ENCODE measurements around the gene CTNNB1.
A peak's percentile ranks its signal among the peaks of the same experiment; 100 is the strongest.

CTNNB1 gene

DNA sequence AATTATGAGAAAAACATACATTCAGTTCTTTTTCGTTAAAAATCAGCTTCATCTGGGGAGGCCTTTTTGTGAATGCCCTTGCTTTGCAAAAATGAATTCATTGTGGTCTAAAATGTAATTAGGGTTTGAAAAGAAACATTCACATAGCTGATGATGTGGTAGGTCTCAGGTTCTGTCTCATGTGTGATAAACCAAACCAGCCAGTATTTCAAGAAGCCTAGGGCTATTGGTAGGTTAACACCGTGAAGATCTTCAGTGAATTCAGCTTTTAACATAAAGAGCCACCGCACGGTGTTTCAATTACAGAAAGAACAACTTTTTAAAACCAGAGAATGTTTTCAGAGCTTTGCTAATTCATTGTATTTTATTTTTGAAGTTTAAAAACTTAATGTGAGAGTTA lies 41.9 kb downstream of the CTNNB1 start:
- H3K79me1 ChIP-seq (ENCODE audit: low read length), result peaks cover 2% of the 10 kb centered on the region
- no peaks in the 10 kb centered on the region for H3K79me2 ChIP-seq (ENCODE audit: control insufficient read depth, insufficient read depth, low read length, poor library complexity)
- no peak overlapping the region for H3K9ac ChIP-seq (ENCODE audit: low read length)
- peaks cover 8 to 48% of the 10 kb centered on the region in 2 experiments for H3K36me3 ChIP-seq (ENCODE audit: control insufficient read depth in 1 of 2, insufficient read depth in 2 of 2, low read length in 2 of 2)
- H3K27ac ChIP-seq (ENCODE audit: low read depth, low read length), result no peak overlapping the region
- H3K14ac ChIP-seq (ENCODE audit: low read length), result no peak overlapping the region
- no CpG with 5 or more reads among the region's 4 CpGs for WGBS (ENCODE audit: extremely low coverage, insufficient coverage, insufficient read length)
- no peak overlapping the region for H3K4me3 ChIP-seq (ENCODE audit: low read depth, low read length)
- no peak overlapping the region for H4K8ac ChIP-seq (ENCODE audit: low read depth, low read length)
- no peaks in the 10 kb centered on the region for H3K27me3 ChIP-seq (ENCODE audit: insufficient read depth, low read length)
- H2BK12ac ChIP-seq (ENCODE audit: low read length), result no peak overlapping the region
- H2AFZ ChIP-seq (ENCODE audit: insufficient read depth, low read length, poor library complexity), result no peak overlapping the region
- H2BK5ac ChIP-seq (ENCODE audit: low read depth, low read length, poor library complexity), result no peak overlapping the region
- no peak overlapping the region for H2AK5ac ChIP-seq (ENCODE audit: low read length)
- H3K4me1 ChIP-seq (ENCODE audit: control insufficient read depth in 1 of 2, insufficient read depth in 2 of 2, low read length in 2 of 2), result peaks cover 2 to 11% of the 10 kb centered on the region in 2 experiments
- H4K12ac ChIP-seq (ENCODE audit: low read depth, low read length), result no peak overlapping the region
- H3K23ac ChIP-seq (ENCODE audit: low read length), result no peak overlapping the region
- no peaks in the 10 kb centered on the region for H3K9me3 ChIP-seq (ENCODE audit: insufficient read depth, low read depth, low read length)
- no peak overlapping the region for H2BK120ac ChIP-seq (ENCODE audit: insufficient read depth, low read length, poor library complexity)
- DNase-seq, result peak in 1 of 2 donors; percentile 29
- H3K4ac ChIP-seq (ENCODE audit: low read depth, low read length), result no peak overlapping the region
- H3K18ac ChIP-seq (ENCODE audit: low read length), result no peak overlapping the region
- no peak overlapping the region for H3K4me2 ChIP-seq (ENCODE audit: low read length)
- no peak overlapping the region for H4K91ac ChIP-seq (ENCODE audit: low read depth, low read length)

DNA sequence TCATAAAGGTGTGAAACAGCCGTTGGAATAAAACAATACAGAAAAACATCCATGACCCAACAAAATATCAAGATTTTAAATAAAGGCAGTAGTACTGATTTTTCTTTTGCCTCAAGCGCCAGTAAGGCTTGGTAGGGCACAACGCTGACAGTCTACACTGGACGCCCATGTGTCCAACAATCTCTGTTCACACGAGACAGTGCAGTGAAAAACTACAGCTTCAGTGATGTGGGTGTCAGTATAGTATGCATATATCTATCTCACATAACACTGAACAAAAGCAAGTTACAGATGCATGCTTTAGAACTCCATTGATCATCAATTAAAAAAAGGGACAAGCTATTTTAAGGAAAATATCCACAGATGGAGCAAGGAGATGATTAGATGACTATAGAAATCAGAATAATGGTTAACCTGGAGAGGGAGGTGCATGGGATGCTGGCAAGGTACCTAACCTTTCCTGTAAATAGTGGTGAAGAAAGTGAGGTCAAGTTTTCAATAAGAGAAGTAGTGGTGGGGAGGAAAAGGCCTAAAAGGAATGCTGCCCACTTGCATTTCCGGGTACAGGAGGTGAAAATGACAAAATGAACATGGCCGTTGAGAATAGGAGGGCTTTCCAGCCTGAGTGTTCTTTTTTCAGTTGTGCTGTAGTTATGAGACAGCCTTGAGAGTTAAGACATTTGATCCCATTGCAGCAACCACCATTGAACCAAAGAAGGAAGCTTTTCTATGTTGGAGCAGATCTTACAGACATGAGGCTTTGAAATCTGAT lies 42.7 kb downstream of the CTNNB1 start:
- Histone ChIP-seq H3K4ac (ENCODE audit: low read depth, low read length) (no peak overlapping the region), H3K9ac (ENCODE audit: low read length) (no peak overlapping the region), H3K23ac (ENCODE audit: low read length) (no peak overlapping the region), H4K8ac (ENCODE audit: low read depth, low read length) (no peak overlapping the region), H3K14ac (ENCODE audit: low read length) (no peak overlapping the region), H2AFZ (ENCODE audit: insufficient read depth, low read length, poor library complexity) (no peak overlapping the region), H2BK12ac (ENCODE audit: low read length) (no peak overlapping the region), H4K91ac (ENCODE audit: low read depth, low read length) (no peak overlapping the region), H3K27ac (ENCODE audit: low read depth, low read length) (no peak overlapping the region), H2AK5ac (ENCODE audit: low read length) (no peak overlapping the region), H3K9me3 (ENCODE audit: insufficient read depth, low read depth, low read length) (no peaks in the 10 kb centered on the region), H3K4me1 (ENCODE audit: control insufficient read depth in 1 of 2, insufficient read depth in 2 of 2, low read length in 2 of 2) (peaks cover 2 to 11% of the 10 kb centered on the region in 2 experiments), H3K79me1 (ENCODE audit: low read length) (peaks cover 2% of the 10 kb centered on the region), H3K79me2 (ENCODE audit: control insufficient read depth, insufficient read depth, low read length, poor library complexity) (no peaks in the 10 kb centered on the region), H3K36me3 (ENCODE audit: control insufficient read depth in 1 of 2, insufficient read depth in 2 of 2, low read length in 2 of 2) (peaks cover 8 to 43% of the 10 kb centered on the region in 2 experiments), H4K12ac (ENCODE audit: low read depth, low read length) (no peak overlapping the region), H2BK5ac (ENCODE audit: low read depth, low read length, poor library complexity) (no peak overlapping the region), H3K4me3 (ENCODE audit: low read depth, low read length) (no peak overlapping the region), H3K18ac (ENCODE audit: low read length) (no peak overlapping the region), H3K4me2 (ENCODE audit: low read length) (no peak overlapping the region), H2BK120ac (ENCODE audit: insufficient read depth, low read length, poor library complexity) (no peak overlapping the region), H3K27me3 (ENCODE audit: insufficient read depth, low read length) (no peaks in the 10 kb centered on the region)
- DNase-seq, result no peak
- no CpG with 5 or more reads among the region's 7 CpGs for WGBS (ENCODE audit: extremely low coverage, insufficient coverage, insufficient read length)

DNA sequence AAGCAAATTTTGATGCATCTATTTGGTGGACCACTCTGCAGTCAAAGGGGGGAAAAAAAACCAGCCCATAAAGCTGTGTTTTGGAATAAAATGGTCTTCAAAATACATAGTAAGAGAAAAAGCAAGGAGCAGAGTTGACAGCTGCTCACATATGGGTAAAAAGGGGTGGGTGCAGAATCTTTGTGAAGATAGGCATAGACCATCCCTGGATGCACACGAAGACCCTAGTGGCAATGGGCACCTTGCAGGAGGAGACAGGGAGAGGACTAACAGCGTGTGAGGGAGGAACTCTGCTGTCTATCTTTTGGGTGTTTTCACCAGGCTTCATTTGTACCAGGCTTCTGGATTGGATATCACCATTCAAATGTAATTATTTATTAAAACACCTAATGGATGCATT lies 43.9 kb downstream of the CTNNB1 start:
- no peaks in the 10 kb centered on the region for H3K79me2 ChIP-seq (ENCODE audit: control insufficient read depth, insufficient read depth, low read length, poor library complexity)
- no peak overlapping the region for H3K14ac ChIP-seq (ENCODE audit: low read length)
- no peaks in the 10 kb centered on the region for H3K9me3 ChIP-seq (ENCODE audit: insufficient read depth, low read depth, low read length)
- DNase-seq, result no peak
- no peak overlapping the region for H3K4me3 ChIP-seq (ENCODE audit: low read depth, low read length)
- no peak overlapping the region for H4K91ac ChIP-seq (ENCODE audit: low read depth, low read length)
- H4K8ac ChIP-seq (ENCODE audit: low read depth, low read length), result no peak overlapping the region
- no peak overlapping the region for H2AFZ ChIP-seq (ENCODE audit: insufficient read depth, low read length, poor library complexity)
- H2AK5ac ChIP-seq (ENCODE audit: low read length), result no peak overlapping the region
- H2BK120ac ChIP-seq (ENCODE audit: insufficient read depth, low read length, poor library complexity), result no peak overlapping the region
- peaks cover 2% of the 10 kb centered on the region for H3K79me1 ChIP-seq (ENCODE audit: low read length)
- no peak overlapping the region for H3K18ac ChIP-seq (ENCODE audit: low read length)
- H3K23ac ChIP-seq (ENCODE audit: low read length), result no peak overlapping the region
- no peak overlapping the region for H4K12ac ChIP-seq (ENCODE audit: low read depth, low read length)
- no peak overlapping the region for H2BK12ac ChIP-seq (ENCODE audit: low read length)
- no peak overlapping the region for H2BK5ac ChIP-seq (ENCODE audit: low read depth, low read length, poor library complexity)
- H3K36me3 ChIP-seq (ENCODE audit: control insufficient read depth in 1 of 2, insufficient read depth in 2 of 2, low read length in 2 of 2), result peaks cover 6 to 36% of the 10 kb centered on the region in 2 experiments
- no peak overlapping the region for H3K9ac ChIP-seq (ENCODE audit: low read length)
- no CpG with 5 or more reads among the region's 2 CpGs for WGBS (ENCODE audit: extremely low coverage, insufficient coverage, insufficient read length)
- H3K27ac ChIP-seq (ENCODE audit: low read depth, low read length), result no peak overlapping the region
- no peak overlapping the region for H3K4ac ChIP-seq (ENCODE audit: low read depth, low read length)
- H3K27me3 ChIP-seq (ENCODE audit: insufficient read depth, low read length), result no peaks in the 10 kb centered on the region
- no peak overlapping the region for H3K4me2 ChIP-seq (ENCODE audit: low read length)
- peaks cover 2 to 11% of the 10 kb centered on the region in 2 experiments for H3K4me1 ChIP-seq (ENCODE audit: control insufficient read depth in 1 of 2, insufficient read depth in 2 of 2, low read length in 2 of 2)

DNA sequence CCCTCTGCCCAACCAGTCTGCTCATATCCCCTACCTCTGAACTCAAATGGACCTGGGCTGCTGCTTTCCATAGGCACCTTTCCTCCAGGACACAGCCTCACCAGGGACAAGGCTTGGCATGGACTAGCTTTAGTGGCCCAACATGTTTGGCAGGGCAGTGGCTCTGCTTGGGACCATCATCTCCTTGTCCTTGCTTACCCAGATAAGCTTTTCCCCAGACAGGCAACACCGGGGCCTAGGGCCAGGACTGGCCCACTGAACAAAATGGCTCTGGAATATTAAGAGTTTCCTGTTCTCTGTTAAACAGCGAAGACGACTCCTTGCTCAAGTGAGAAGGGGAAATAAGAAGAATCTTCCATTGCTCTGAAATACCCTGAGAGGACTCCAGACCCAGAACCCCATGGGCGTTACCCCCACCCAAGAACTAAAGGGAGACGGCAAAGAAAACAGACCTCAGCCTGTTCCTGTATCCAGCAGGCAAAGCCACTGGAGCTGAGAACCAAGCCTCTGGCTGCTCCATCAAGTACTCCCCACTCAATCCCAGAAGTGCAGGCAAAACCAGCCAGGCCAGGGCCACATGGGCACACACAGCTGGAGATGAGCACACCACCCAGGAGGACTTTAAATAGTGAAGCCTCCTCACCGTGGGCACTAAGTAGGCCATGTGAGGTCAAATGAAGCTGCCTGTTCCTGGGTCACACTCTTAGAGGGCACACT lies 45.5 kb downstream of the CTNNB1 start:
- no CpG with 5 or more reads among the region's 6 CpGs for WGBS (ENCODE audit: extremely low coverage, insufficient coverage, insufficient read length)
- no peak overlapping the region for H3K23ac ChIP-seq (ENCODE audit: low read length)
- no peak overlapping the region for H3K4me3 ChIP-seq (ENCODE audit: low read depth, low read length)
- no peaks in the 10 kb centered on the region for H3K9me3 ChIP-seq (ENCODE audit: insufficient read depth, low read depth, low read length)
- no peak overlapping the region for H2BK120ac ChIP-seq (ENCODE audit: insufficient read depth, low read length, poor library complexity)
- H3K36me3 ChIP-seq (ENCODE audit: control insufficient read depth in 1 of 2, insufficient read depth in 2 of 2, low read length in 2 of 2), result peaks cover 4 to 26% of the 10 kb centered on the region in 2 experiments
- DNase-seq, result no peak
- no peaks in the 10 kb centered on the region for H3K27me3 ChIP-seq (ENCODE audit: insufficient read depth, low read length)
- H3K79me2 ChIP-seq (ENCODE audit: control insufficient read depth, insufficient read depth, low read length, poor library complexity), result no peaks in the 10 kb centered on the region
- H3K9ac ChIP-seq (ENCODE audit: low read length), result no peak overlapping the region
- no peak overlapping the region for H3K4ac ChIP-seq (ENCODE audit: low read depth, low read length)
- H2AK5ac ChIP-seq (ENCODE audit: low read length), result no peak overlapping the region
- peaks cover 2% of the 10 kb centered on the region for H3K79me1 ChIP-seq (ENCODE audit: low read length)
- H4K12ac ChIP-seq (ENCODE audit: low read depth, low read length), result peak overlapping the region; percentile 35
- H3K4me1 ChIP-seq (ENCODE audit: control insufficient read depth in 1 of 2, insufficient read depth in 2 of 2, low read length in 2 of 2), result peaks cover 0 to 5% of the 10 kb centered on the region in 2 experiments
- no peak overlapping the region for H3K4me2 ChIP-seq (ENCODE audit: low read length)
- H4K91ac ChIP-seq (ENCODE audit: low read depth, low read length), result no peak overlapping the region
- no peak overlapping the region for H4K8ac ChIP-seq (ENCODE audit: low read depth, low read length)
- peak overlapping the region; percentile 19 for H2BK5ac ChIP-seq (ENCODE audit: low read depth, low read length, poor library complexity)
- no peak overlapping the region for H3K27ac ChIP-seq (ENCODE audit: low read depth, low read length)
- H3K18ac ChIP-seq (ENCODE audit: low read length), result no peak overlapping the region
- no peak overlapping the region for H2AFZ ChIP-seq (ENCODE audit: insufficient read depth, low read length, poor library complexity)
- H3K14ac ChIP-seq (ENCODE audit: low read length), result no peak overlapping the region
- H2BK12ac ChIP-seq (ENCODE audit: low read length), result no peak overlapping the region
